LNCAP (cell line): ENCODE results near the gene CHD6.

Experiments used
- TF ChIP-seq, protein P1 (sequence below): fragments of 450-650 bp; IDR thresholded peaks from 2 replicates; pipeline ENCODE4 v1.5.1; 2017; ENCODE audit warnings: mild to moderate bottlenecking

The CHD6 gene

DNA sequence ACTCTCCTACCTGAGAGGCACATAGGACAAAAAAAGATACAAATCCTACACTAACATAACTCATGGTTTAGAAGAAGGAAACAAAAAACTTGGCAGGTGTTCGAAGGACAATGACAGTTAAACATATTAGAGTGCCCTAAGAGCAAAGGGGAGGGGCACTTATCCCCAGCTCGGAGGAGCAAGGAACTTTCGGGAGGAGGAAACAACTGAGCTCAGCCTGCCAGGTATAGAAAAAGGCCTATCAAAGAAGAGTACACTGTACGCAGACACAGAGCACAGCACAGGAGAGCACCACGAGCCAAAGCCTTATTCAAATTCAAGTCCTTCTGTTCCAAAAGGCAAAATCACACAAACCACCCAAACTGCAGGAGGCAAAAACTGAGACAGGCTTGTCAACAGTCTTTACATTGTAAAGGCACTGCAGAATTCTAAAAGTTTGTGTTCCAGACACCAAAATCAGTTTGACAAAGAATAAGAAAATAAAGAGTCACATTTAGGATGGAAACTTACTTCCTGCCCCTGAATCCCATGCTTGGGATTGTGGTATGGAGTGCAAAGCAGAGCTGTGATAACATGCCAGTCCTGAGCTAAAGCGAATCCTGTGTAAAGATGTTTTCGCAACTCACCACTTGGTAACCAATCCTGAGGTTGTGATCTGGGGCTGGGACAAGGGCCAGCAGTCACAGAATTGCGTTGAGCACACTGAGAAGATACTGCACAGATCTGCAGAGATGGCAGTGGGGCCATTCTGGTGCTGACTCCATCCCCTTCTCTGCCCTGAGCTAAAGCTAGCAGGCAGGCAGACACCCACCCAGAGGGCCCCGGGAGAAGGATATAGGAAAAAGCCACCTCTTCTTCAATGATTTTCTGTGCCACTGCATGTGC, 108.6 kb downstream of the CHD6 start:
- TF ChIP-seq, protein P1, sequence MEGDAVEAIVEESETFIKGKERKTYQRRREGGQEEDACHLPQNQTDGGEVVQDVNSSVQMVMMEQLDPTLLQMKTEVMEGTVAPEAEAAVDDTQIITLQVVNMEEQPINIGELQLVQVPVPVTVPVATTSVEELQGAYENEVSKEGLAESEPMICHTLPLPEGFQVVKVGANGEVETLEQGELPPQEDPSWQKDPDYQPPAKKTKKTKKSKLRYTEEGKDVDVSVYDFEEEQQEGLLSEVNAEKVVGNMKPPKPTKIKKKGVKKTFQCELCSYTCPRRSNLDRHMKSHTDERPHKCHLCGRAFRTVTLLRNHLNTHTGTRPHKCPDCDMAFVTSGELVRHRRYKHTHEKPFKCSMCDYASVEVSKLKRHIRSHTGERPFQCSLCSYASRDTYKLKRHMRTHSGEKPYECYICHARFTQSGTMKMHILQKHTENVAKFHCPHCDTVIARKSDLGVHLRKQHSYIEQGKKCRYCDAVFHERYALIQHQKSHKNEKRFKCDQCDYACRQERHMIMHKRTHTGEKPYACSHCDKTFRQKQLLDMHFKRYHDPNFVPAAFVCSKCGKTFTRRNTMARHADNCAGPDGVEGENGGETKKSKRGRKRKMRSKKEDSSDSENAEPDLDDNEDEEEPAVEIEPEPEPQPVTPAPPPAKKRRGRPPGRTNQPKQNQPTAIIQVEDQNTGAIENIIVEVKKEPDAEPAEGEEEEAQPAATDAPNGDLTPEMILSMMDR = no peak

DNA sequence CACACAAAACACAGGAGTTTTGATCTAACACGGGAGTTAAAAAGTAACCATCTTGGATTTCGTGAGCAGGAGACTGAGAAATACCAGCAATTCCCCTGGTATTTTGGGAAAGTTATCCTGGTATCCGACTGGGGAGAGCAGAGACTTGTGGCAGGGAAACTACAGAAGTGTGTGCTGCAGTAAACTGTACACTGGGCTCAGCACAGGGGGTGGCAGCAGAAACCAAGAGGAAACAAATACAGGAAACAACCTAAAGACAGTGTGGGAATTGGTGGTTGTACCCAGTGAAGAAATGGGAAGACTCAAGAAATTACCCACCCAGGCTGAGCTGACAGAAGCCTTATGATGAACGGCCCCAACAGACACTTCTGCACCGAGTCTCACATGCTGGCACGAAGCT, 109.8 kb downstream of the CHD6 start:
- TF ChIP-seq, protein P1 = no peak

DNA sequence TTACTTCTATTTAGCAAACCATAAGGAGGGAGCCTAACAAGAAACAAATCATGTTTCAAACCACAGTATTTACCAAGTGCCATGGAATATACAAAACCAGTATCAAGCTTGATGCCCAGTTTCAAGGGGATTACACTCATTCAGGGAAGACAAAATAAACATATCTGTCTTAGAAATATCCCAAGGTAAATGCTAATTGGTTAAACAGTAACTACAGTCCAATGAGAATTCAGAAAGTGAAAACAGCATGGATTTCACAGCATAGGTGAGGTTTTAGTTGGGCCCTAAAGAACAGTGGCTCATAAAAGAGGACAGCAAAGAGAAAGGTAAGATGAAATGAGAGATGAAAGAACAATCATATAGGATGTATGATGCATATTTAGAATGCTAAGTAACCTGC, 110.3 kb downstream of the CHD6 start:
- TF ChIP-seq, protein P1 = no peak

GRCh38 chr20:41507436-41507835, 110.7 kb downstream of the CHD6 start:
- TF ChIP-seq, protein P1 = no peak

GRCh38 chr20:41506192-41506915, 111.8 kb downstream of the CHD6 start:
- TF ChIP-seq, protein P1 = no peak

- TF ChIP-seq, protein P1 = no peak
Measured at GRCh38 chr20:41505184-41505583, 113.0 kb downstream of the CHD6 start.

DNA sequence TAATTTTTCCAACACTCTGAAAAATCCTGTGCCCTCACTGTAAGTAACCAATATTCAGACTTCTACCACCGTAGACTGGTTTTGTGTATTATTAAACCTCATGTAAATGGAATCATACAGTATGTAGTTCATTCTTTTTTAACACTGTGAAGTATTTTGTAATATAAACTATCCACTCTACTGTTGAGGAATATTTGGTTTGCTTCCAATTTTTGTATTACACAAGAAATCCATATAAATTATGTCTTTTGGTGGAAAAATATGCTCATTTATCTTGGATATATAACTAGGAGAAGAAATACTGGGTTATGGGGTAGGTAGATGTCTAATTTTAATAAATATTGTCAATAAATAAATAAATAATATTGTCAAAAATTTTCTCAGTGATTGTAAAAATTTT, 116.8 kb downstream of the CHD6 start:
- TF ChIP-seq, protein P1 = no peak
